SK-N-SH (cell line): Measurements from ENCODE around the gene TMEM184A. TPM values are rescaled to one million over a fixed set of nuclear protein-coding genes. Genes with fewer than 3 reads are reported as not detected.

ENCODE experiments used
- CTCF ChIA-PET: fragments of 300-600, 350-600 bp; formaldehyde crosslinking; extraction: SDS; loops from one replicate; lab custom pipeline; 2021; lab: Yijun Ruan, JAX
- POLR2A ChIA-PET: fragments of 350-600 bp; sonication (Branson Sonifier 250); formaldehyde crosslinking; extraction: SDS; loops from one replicate; lab custom pipeline; 2020; ENCODE audit warnings: antibody characterized with exemption, inconsistent platforms; lab: Yijun Ruan, JAX
- DNase-seq: peaks from one replicate; pipeline ENCODE4 v3.0.0; 2012
- H2AFZ ChIP-seq: fragments of 200-600 bp; sonication (generic); 2 replicates; pipeline ENCODE4 v1.8.1; 2016; ENCODE audit warnings: antibody characterized with exemption, mild to moderate bottlenecking, low read depth
- H3F3A ChIP-seq: fragments of 200-600 bp; sonication (generic); replicated peaks from 2 replicates; pipeline ENCODE3; 2016; ENCODE audit warnings: antibody characterized with exemption, mild to moderate bottlenecking; ENCODE audit not compliant: insufficient read depth
- H3K27ac ChIP-seq, 2 experiments: fragments of 200-500 bp in 1 of 2; fragments of 200-600 bp in 1 of 2; sonication (Bioruptor generic) in 1 of 2; sonication (generic), shearing (Covaris generic) in 1 of 2; 2 replicates each; pipeline versions ENCODE4 v1.5.1 to v1.6.1; 2014 to 2016; ENCODE audit warnings: low read depth in 2 of 2, inconsistent platforms in 1 of 2, low read length in 1 of 2, mild to moderate bottlenecking in 1 of 2, mixed read lengths in 1 of 2
- H3K27me3 ChIP-seq: fragments of 200-600 bp; sonication (generic), shearing (Covaris generic); 2 replicates; pipeline ENCODE4 v1.6.1; 2016; ENCODE audit warnings: mixed run types; ENCODE audit not compliant: insufficient read depth
- H3K36me3 ChIP-seq, 2 experiments: fragments of 200-500 bp in 1 of 2; fragments of 200-600 bp in 1 of 2; sonication (Bioruptor generic) in 1 of 2; sonication (generic) in 1 of 2; replicated peaks in 1 of 2; 2 replicates each; pipeline versions ENCODE3 to v1.5.1; 2014 to 2016; ENCODE audit warnings: low read length in 1 of 2, mild to moderate bottlenecking in 1 of 2; ENCODE audit not compliant: insufficient read depth in 2 of 2, control insufficient read depth in 1 of 2
- H3K4me1 ChIP-seq, 2 experiments: fragments of 200-500 bp in 1 of 2; fragments of 200-600 bp in 1 of 2; sonication (Bioruptor generic) in 1 of 2; sonication (generic), shearing (Covaris generic) in 1 of 2; 2 replicates each; pipeline versions ENCODE4 v1.5.1 to v1.6.1; 2014 to 2016; ENCODE audit warnings: low read depth in 1 of 2, low read length in 1 of 2, mixed run types in 1 of 2; ENCODE audit not compliant: insufficient read depth in 2 of 2, control insufficient read depth in 1 of 2
- H3K4me2 ChIP-seq: fragments of 200-600 bp; sonication (generic), shearing (Covaris generic); 2 replicates; pipeline ENCODE4 v1.6.1; 2017; ENCODE audit warnings: mixed run types
- H3K4me3 ChIP-seq, 2 experiments: fragments of 200-500 bp in 1 of 2; fragments of 200-600 bp in 1 of 2; sonication (Bioruptor generic) in 1 of 2; sonication (generic), shearing (Covaris generic) in 1 of 2; 2 replicates each; pipeline versions ENCODE4 v1.5.1 to v1.8.1; 2014 to 2016; ENCODE audit warnings: low read depth in 2 of 2, inconsistent platforms in 1 of 2, low read length in 1 of 2, mild to moderate bottlenecking in 1 of 2, mixed read lengths in 1 of 2, moderate library complexity in 1 of 2
- H3K79me2 ChIP-seq: fragments of 200-600 bp; sonication (generic); 2 replicates; pipeline ENCODE4 v1.8.1; 2017; ENCODE audit warnings: mild to moderate bottlenecking; ENCODE audit not compliant: insufficient read depth
- H3K9ac ChIP-seq: fragments of 200-600 bp; sonication (generic); 2 replicates; pipeline ENCODE4 v1.6.1; 2017; ENCODE audit warnings: mixed run types
- H3K9me2 ChIP-seq: fragments of 200-600 bp; sonication (generic); 2 replicates; pipeline ENCODE4 v1.6.1; 2017; ENCODE audit warnings: mixed run types
- H3K9me3 ChIP-seq: fragments of 200-600 bp; sonication (generic); 2 replicates; pipeline ENCODE4 v1.6.1; 2017; ENCODE audit warnings: mixed run types, mild to moderate bottlenecking, moderate library complexity
- H4K20me1 ChIP-seq: fragments of 200-600 bp; sonication (generic); 2 replicates; pipeline ENCODE4 v1.6.1; 2017; ENCODE audit warnings: mild to moderate bottlenecking, mixed run types; ENCODE audit not compliant: insufficient read depth
- FOXJ3 ChIP-seq: sonication (generic); formaldehyde crosslinking; IDR thresholded peaks from 2 replicates; pipeline ENCODE4 v1.5.1; 2020; ENCODE audit warnings: mild to moderate bottlenecking, missing genetic modification reagents
- JUND ChIP-seq: IDR thresholded peaks from 2 replicates; pipeline ENCODE4 v1.4.0; 2012
- MEF2A ChIP-seq: IDR thresholded peaks from 2 replicates; pipeline ENCODE4 v1.4.0; 2012; ENCODE audit warnings: low read depth, borderline replicate concordance
- NRF1 ChIP-seq: IDR thresholded peaks from 2 replicates; pipeline ENCODE4 v1.6.1; 2012; ENCODE audit warnings: low read depth, mild to moderate bottlenecking, low read length
- RAD21 ChIP-seq: IDR thresholded peaks from 2 replicates; pipeline ENCODE4 v1.6.1; 2012; ENCODE audit warnings: mild to moderate bottlenecking, low read length
- RFX5 ChIP-seq: IDR thresholded peaks from 2 replicates; pipeline ENCODE4 v1.6.1; 2012; ENCODE audit warnings: mild to moderate bottlenecking, improper control_type of control experiment, low read length
- RXRA ChIP-seq: IDR thresholded peaks from 2 replicates; pipeline ENCODE4 v1.4.0; 2012; ENCODE audit warnings: low read depth, mild to moderate bottlenecking, borderline replicate concordance
- SIN3A ChIP-seq: IDR thresholded peaks from 2 replicates; pipeline ENCODE4 v1.6.1; 2012; ENCODE audit warnings: low read depth, mild to moderate bottlenecking, low read length, moderate library complexity, borderline replicate concordance
- SMC3 ChIP-seq: IDR thresholded peaks from 2 replicates; pipeline ENCODE4 v1.6.1; 2012; ENCODE audit warnings: low read depth, low read length, improper control_type of control experiment
- TAF1 ChIP-seq: IDR thresholded peaks from 2 replicates; pipeline ENCODE4 v1.6.1; 2012; ENCODE audit warnings: low read depth, mild to moderate bottlenecking, low read length, moderate library complexity, borderline replicate concordance
- TEAD4 ChIP-seq: IDR thresholded peaks from 2 replicates; pipeline ENCODE4 v1.4.0; 2012; ENCODE audit warnings: mild to moderate bottlenecking, borderline replicate concordance; ENCODE audit not compliant: insufficient read depth
- USF1 ChIP-seq: IDR thresholded peaks from 2 replicates; pipeline ENCODE4 v1.4.0; 2012; ENCODE audit warnings: low read depth, borderline replicate concordance
- YY1 ChIP-seq: IDR thresholded peaks from 2 replicates; pipeline ENCODE4 v1.4.0; 2012; ENCODE audit warnings: low read depth, mild to moderate bottlenecking
- WGBS: methylation state at CpG from one replicate; pipeline ENCODE4 v1.1.6; 2017; ENCODE audit warnings: low lambda C conversion rate; 5-methylcytosine and 5-hydroxymethylcytosine counted together
- polyA plus RNA-seq, 3 experiments: library from polyadenylated mRNA; depleted of rRNA; stranded (reverse); fragments of >200 nt; gene quantifications; 2 replicates each; pipeline ENCODE4 v1.2.3, GENCODE V29; 2012
- TF ChIP-seq, protein P1 (sequence below): IDR thresholded peaks from 2 replicates; pipeline ENCODE4 v1.6.1; 2012; ENCODE audit warnings: mild to moderate bottlenecking, low read depth, low read length, moderate library complexity
- TF ChIP-seq, protein P2 (sequence below): fragments of 150-350 bp; IDR thresholded peaks from 2 replicates; pipeline ENCODE4 v1.6.1; 2016; ENCODE audit warnings: mild to moderate bottlenecking, low read depth, low read length
- TF ChIP-seq, protein P3 (sequence below): IDR thresholded peaks from 2 replicates; pipeline ENCODE4; 2012
- TF ChIP-seq, protein P4 (sequence below): IDR thresholded peaks from 2 replicates; pipeline ENCODE4 v1.4.0; 2012; ENCODE audit warnings: low read depth

Gene TMEM184A
- polyA plus RNA-seq, 1 of the 3 experiments (the other 2 are of a cell fraction): 1.5 TPM

DNA sequence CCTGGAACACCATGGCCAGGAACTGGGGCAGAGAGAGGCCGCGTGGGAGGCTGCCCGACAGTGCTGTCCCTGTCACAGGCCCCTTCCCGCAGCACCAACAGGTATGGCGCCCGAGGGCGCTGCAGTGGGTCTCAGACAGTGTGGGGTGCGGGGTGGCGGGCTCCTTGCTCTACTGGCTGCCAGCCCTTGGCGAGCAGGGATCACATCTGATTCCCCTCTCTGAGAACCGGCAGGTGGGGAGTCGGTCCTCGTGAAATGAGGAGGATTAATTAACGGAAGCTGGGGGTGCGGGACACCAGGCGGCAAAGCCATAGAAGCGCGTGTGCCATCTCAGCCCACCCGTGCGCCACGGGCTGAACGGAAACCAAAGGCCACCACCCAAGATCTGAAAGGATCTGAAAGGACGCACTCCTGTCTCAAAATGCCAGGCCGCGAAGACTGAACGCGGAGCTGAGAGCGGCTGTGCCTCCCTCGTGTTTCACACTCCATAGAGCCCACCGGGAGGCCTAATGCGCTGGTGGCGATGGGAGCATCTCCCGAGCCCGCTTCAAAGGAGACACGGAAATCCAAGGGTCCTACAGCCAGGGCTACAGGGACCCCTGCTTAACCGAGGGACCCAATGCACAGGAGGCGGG, 58.6 kb downstream of the TMEM184A start (continued):
- no peak for TF ChIP-seq SIN3A

DNA sequence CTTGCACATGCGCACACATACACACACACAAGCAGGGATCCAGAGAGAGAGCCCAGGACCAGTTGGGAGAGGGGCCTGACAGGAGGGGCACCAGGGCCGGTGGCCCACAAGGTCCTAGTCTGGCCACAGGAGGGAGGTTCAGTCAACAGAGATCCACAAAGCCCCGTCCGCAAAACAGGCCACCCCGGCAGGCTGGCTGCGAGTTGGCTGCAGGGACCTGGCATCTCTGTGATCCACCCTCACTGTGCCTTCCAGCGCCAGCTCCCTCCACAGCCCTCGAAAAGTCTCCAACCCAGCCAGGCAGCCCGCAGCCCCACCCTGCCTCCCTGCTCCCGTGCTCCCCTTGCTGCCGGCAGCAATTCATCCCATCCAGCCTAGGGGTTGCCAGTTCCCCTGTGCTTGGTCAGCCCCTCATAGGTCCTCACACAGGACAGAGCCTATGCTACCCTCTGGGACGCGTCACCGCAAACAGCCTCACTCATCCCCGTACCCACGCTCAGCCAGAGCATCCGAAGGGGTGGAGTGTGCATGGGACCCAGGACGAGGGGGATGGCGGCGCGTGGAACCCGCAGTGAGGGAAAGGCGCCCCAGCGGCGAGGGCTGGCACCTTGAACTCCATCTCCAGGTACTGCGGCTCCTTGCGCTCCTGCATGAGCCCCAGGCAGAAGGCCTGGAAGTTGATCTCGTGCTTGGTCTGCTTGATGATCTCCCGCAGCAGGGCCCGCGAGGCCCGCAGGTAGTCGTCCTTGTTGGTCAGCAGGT, 59.3 kb downstream of the TMEM184A start:
- Histone ChIP-seq H3K36me3 (peaks cover 20 to 80% of the 10 kb centered on the region in 2 experiments), H4K20me1 (peaks cover 18% of the 10 kb centered on the region), H3K9ac (no peak overlapping the region), H3K4me3 (no peak overlapping the region), H3K4me1 (no peaks in the 10 kb centered on the region; a peak in 1 of 4 replicates), H3K9me3 (no peaks in the 10 kb centered on the region), H3F3A (no peaks in the 10 kb centered on the region), H3K27ac (no peak overlapping the region), H2AFZ (no peak overlapping the region), H3K9me2 (no peaks in the 10 kb centered on the region), H3K27me3 (no peaks in the 10 kb centered on the region), H3K4me2 (no peak overlapping the region), H3K79me2 (peaks cover 16% of the 10 kb centered on the region)
- POLR2A ChIA-PET: no interaction called here
- TF ChIP-seq YY1 (no peak), NRF1 (no peak), JUND (no peak), RXRA (no peak), FOXJ3 (CRISPR knock-in tag) (no peak), SMC3 (no peak), RAD21 (no peak)
- CTCF ChIA-PET: interaction anchor here (2.5 kb wide), 1 partner anchor 22 kb away, joined by 23 read pairs; no protein-coding TSS in a partner anchor
- 95% methylated on average over 22 of the region's 33 CpGs for WGBS
- no peak for DNase-seq

DNA sequence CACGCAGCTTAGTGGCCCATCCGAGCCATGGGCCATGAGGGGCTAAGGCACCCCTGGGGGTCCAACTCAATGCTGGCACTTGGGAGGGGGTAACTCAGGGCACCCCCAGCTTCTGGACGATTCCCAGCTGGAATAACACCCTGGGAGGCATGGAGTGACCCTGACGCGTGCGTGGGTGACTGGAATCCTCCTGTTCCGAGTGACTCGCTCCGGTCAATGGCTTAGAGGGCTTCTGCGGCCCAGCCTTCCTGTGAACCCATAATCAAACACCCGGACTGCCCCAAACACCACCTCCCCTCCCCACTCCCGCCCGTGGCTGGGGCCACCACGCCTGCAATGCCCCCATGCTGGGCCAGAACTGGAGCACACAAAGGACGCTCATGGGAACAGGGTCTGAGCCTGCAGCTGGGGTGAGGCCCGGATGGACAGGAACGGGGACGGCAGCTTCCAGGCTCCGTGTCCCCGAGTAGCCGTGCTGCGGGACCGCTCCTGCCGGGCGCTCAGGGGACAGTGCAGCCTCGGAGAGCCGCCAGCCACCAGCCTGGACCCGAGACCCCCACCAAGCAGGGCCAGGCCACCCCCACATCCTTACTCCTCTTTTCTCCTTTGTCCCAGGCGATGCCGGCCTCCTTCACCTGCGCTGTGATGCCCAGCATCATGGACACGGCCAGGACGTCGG, 60.3 kb downstream of the TMEM184A start:
- no peaks in the 10 kb centered on the region for H3K9me2 ChIP-seq
- peaks cover 6% of the 10 kb centered on the region; the same call in 1 of the 2 replicates for H3K79me2 ChIP-seq
- peaks cover 11% of the 10 kb centered on the region for H4K20me1 ChIP-seq
- DNase-seq: no peak
- H3K27ac ChIP-seq: no peak overlapping the region
- peaks cover 17 to 83% of the 10 kb centered on the region in 2 experiments for H3K36me3 ChIP-seq
- H3K27me3 ChIP-seq: no peaks in the 10 kb centered on the region
- H2AFZ ChIP-seq: no peak overlapping the region
- no peak overlapping the region for H3K9ac ChIP-seq
- 94% methylated on average over 34 of the region's 34 CpGs for WGBS
- no peak overlapping the region for H3K4me2 ChIP-seq
- H3K4me1 ChIP-seq: no peaks in the 10 kb centered on the region
- no peak overlapping the region for H3K4me3 ChIP-seq
- H3K9me3 ChIP-seq: no peaks in the 10 kb centered on the region
- ChIA-PET POLR2A (no interaction called here), CTCF (interaction anchor here (9.8 kb wide), 1 partner anchor 22 kb away, joined by 104 read pairs; no protein-coding TSS in a partner anchor)
- no peaks in the 10 kb centered on the region for H3F3A ChIP-seq
- TF ChIP-seq MEF2A (no peak), RAD21 (no peak), RFX5 (no peak), TEAD4 (no peak), USF1 (no peak), TAF1 (no peak), FOXJ3 (CRISPR knock-in tag) (no peak)
- TF ChIP-seq, protein P1, sequence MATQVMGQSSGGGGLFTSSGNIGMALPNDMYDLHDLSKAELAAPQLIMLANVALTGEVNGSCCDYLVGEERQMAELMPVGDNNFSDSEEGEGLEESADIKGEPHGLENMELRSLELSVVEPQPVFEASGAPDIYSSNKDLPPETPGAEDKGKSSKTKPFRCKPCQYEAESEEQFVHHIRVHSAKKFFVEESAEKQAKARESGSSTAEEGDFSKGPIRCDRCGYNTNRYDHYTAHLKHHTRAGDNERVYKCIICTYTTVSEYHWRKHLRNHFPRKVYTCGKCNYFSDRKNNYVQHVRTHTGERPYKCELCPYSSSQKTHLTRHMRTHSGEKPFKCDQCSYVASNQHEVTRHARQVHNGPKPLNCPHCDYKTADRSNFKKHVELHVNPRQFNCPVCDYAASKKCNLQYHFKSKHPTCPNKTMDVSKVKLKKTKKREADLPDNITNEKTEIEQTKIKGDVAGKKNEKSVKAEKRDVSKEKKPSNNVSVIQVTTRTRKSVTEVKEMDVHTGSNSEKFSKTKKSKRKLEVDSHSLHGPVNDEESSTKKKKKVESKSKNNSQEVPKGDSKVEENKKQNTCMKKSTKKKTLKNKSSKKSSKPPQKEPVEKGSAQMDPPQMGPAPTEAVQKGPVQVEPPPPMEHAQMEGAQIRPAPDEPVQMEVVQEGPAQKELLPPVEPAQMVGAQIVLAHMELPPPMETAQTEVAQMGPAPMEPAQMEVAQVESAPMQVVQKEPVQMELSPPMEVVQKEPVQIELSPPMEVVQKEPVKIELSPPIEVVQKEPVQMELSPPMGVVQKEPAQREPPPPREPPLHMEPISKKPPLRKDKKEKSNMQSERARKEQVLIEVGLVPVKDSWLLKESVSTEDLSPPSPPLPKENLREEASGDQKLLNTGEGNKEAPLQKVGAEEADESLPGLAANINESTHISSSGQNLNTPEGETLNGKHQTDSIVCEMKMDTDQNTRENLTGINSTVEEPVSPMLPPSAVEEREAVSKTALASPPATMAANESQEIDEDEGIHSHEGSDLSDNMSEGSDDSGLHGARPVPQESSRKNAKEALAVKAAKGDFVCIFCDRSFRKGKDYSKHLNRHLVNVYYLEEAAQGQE: no peak
- TF ChIP-seq, protein P2, sequence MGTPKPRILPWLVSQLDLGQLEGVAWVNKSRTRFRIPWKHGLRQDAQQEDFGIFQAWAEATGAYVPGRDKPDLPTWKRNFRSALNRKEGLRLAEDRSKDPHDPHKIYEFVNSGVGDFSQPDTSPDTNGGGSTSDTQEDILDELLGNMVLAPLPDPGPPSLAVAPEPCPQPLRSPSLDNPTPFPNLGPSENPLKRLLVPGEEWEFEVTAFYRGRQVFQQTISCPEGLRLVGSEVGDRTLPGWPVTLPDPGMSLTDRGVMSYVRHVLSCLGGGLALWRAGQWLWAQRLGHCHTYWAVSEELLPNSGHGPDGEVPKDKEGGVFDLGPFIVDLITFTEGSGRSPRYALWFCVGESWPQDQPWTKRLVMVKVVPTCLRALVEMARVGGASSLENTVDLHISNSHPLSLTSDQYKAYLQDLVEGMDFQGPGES: no peak
- TF ChIP-seq, protein P3, sequence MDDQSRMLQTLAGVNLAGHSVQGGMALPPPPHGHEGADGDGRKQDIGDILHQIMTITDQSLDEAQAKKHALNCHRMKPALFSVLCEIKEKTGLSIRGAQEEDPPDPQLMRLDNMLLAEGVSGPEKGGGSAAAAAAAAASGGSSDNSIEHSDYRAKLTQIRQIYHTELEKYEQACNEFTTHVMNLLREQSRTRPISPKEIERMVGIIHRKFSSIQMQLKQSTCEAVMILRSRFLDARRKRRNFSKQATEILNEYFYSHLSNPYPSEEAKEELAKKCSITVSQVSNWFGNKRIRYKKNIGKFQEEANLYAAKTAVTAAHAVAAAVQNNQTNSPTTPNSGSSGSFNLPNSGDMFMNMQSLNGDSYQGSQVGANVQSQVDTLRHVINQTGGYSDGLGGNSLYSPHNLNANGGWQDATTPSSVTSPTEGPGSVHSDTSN: no peak
- TF ChIP-seq, protein P4, sequence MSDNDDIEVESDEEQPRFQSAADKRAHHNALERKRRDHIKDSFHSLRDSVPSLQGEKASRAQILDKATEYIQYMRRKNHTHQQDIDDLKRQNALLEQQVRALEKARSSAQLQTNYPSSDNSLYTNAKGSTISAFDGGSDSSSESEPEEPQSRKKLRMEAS: no peak
